HG03039 (cell line): ENCODE measurements around the gene FAM181A.

ENCODE experiments used
- ATAC-seq: cut with Tn5 transposase; IDR thresholded peaks from one replicate; pipeline ENCODE4 v1.9.1; 2021; ENCODE audit warnings: mild to moderate bottlenecking, moderate library complexity; ENCODE audit not compliant: unreplicated experiment

Gene FAM181A

GRCh38 chr14:93947282-93947681 lies 20.1 kb downstream of the FAM181A start:
- no peak for ATAC-seq

DNA sequence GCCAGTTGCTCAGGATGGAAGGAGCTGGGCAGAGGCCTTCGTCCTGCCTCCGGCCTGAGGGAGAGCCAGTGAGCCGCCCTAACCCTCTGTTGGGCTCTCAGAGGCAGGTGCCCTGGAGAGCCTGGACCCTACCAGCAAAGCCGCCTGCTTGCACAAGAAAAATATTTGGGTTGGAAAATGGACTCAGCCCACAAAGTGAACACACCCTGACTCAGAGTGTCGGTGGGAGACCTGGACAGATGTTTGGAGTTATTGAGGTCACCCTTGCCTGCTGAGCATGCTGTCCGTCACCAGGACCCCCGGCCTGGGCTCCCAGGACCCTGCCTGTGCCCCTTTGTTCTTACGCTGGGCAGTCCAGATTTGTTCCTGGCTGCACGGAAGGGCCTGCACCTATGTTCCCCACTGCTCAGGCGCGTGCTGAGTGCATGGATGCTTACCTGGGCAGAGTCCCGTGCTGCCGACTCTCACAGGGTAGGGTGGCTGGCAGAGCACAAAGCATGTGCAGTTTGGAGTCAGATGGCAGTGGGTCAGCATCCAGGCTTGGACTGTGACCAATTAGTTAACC lies 22.4 kb downstream of the FAM181A start:
- no peak for ATAC-seq

DNA sequence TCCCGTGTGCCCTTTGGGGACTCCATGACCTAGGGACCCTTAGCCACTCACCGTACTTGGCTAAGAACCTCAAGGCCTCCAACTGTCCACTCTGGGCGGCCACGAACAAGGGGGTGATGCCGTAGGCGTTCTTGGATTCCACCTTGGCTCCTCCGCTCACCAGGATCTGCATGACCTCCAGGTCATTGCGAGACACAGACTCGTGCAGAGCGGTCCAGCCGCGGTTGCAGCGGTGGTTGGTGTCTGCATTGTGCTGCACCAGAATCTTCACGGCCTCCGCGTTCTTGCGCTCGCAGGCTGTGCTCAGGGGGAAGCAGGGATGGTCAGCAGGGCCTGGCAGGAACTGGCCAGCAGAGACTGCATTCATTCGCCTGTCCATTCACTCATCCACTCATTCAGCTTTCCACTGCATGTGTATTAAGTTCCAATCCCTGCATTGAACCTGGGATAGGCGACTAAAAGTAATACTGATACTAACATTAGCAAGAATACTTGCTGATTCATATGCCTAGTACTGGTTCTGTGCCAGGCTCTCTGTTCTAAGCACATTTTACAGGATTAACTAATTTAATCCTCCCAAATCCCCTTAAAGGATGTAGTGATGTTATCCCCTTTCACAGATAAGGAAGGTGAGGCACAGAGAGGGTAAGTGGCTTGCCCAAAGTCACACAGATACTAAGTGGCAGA lies 23.9 kb downstream of the FAM181A start:
- ATAC-seq = no peak

- ATAC-seq = no peak
Observed at GRCh38 chr14:93951635-93952540, 24.7 kb downstream of the FAM181A start.

GRCh38 chr14:93952829-93953228 lies 25.7 kb downstream of the FAM181A start:
- no peak for ATAC-seq

- no peak for ATAC-seq
Observed at GRCh38 chr14:93953263-93953662, 26.1 kb downstream of the FAM181A start.

- ATAC-seq = no peak
Observed at GRCh38 chr14:93953739-93954515, 26.8 kb downstream of the FAM181A start.

- ATAC-seq = no peak
Observed at GRCh38 chr14:93954516-93954830, 27.3 kb downstream of the FAM181A start.

- ATAC-seq = no peak
Observed at GRCh38 chr14:93954900-93955849, 28.0 kb downstream of the FAM181A start.

DNA sequence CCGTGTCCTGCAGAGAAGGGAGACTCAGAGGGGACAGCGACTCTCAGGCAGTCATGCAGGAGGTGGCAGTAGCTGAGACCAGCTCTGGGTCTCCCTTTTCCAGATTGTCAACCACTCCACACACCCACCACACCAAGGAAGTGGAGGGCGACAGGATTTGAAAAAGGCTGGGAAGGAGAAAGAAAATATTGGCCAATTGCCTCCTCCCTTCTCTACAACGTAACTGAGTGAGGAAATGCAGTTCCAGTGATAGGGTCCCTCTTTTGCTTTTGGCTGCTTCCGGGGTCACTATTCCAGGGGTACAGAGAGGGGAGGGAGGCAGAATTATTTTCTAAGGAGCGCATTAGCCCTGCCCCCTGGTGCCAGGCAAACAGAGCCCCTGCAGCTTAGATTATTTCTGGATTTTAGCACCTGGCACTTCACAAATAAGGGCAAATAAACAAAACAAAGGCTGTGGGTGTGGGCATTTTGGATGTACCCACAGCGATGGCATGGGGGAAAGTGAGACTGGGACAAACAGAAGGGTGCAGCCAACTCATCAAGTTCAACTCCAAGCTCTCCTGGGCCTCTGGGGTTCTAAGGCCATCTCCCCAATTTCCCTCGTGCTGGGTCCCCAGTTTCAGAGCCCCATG lies 28.8 kb downstream of the FAM181A start:
- ATAC-seq = no peak

GRCh38 chr14:93956514-93957332 lies 29.6 kb downstream of the FAM181A start:
- ATAC-seq = no peak

DNA sequence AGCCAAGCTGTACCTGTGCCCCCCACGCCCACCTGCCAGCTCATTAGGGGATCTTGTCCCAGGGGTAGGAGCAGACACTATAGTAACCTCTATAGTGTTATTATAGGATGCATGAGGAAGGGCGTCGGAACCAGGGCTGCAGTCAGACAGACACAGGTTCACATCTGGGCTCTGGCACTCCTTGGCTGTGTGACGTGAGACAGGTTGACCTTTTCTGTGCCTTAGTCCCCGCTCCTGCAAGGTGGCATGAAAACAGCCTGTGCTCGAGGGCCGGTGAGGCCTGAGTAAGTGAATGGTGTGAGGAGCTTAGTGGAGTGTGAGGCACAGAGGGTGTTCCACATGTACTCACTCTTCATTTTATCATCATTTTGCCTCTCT lies 30.2 kb downstream of the FAM181A start:
- ATAC-seq = no peak

- no peak for ATAC-seq
Observed at GRCh38 chr14:93957751-93958566, 30.8 kb downstream of the FAM181A start.

DNA sequence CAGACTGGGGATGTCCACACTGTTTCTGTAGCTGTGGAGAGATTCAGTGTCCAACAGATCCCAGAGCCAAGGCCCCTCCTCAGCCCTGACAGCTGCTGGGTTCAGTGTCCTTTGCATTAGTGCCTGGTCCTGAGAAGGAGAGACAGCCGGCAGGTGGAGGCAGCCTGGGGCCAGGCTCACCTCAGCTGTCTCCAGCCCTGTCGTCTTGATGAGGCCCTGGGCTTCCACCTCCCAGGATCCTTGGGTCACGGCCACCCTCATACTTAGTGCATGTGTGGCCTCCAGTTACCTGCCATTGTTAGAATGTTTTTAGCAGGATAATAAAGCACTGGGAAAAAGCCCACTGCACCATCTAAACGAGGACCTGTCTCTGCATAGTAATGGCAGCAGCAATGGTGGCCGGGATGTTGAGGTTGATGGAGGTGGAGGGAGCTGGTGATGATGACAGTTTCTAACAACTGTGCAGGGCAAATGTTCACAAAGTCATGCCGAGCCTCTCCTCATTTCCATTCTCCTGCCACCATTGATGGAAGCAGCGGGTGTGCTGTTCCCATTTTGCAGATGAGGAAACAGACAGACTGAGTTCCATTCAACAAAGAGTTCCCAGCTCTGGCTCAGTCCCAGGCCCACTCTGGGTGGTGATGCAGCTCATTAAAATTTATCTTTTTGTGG lies 31.6 kb downstream of the FAM181A start:
- ATAC-seq = no peak

DNA sequence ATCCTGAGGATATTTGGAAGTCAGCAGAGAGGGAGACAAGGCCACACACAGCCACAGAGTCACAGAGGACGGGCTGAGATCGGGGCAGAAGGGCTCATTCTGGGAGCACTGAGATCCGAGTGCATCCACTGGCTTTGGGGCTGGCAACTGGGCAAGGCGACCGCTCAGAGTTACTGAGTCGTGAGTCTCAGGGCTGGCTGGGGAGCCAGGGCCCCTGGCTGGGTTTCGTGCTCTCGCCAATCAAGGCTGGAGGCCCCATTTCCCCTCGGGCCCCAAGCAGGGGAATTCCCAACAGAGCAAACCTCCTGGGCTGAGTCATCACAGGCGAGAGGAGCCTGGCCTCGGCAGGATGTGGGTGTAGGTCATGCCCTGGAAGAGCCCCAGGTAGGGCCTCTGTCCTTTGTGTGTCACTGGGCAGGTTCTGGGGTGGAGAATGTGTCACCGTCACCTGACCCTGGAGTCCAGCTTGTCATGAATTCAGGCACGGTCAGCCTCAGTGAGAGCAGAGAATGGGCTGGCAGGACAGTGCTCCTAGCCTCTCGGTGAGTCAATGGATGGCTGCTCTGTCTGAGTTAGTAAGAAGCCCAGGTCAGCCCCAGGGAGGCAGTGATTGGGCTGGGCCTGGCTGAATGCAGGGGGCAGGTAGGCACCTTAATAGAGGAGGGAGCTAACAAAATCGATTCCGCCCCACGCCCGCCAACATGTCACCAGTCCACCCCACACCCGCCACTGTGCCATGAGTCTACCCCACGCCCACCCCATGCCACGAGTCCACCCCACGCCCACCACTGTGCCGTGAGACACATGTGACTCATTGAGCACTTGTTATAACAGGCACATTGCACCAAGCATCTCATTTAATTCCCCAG lies 32.3 kb downstream of the FAM181A start:
- ATAC-seq = peak; percentile 64

DNA sequence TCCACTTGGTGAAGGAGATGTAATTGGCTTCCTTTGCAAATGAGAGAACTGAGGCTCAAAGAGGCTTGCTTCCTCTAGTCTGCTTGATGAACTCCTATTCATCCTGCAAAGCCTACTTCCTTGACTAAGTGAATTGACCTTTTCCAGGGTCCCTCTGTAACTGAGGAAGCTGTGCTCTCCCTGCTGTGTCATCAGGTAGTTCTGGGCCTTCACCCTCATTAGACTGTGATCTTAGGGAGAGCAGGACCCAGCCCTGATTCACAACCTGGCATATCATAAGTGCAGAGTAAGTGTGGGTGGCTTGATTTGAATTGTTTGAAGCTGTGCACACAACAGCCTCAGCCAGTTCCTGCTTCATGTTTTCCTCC lies 32.9 kb downstream of the FAM181A start:
- ATAC-seq = no peak
